Esophagus (tissue), 2 donors: ENCODE data around the gene PLD5. TPM values are rescaled to one million over a fixed set of nuclear protein-coding genes. Genes with fewer than 3 reads are reported as not detected.
"Not testable (repeated sequence)": the region's sequence is repeated elsewhere in the genome, so short reads cannot be mapped to it uniquely, and the experiment has no call there.

Experiments used
- H3K27ac ChIP-seq, 2 donors: one replicate each; pipeline ENCODE4 v1.5.1; 2013; ENCODE audit warnings: low read depth in 2 of 2, mild to moderate bottlenecking in 2 of 2, inconsistent platforms in 1 of 2, low read length in 1 of 2, moderate library complexity in 1 of 2
- H3K27me3 ChIP-seq, 2 donors: one replicate each; pipeline ENCODE4 v1.6.1; 2013; ENCODE audit warnings: low read length in 2 of 2, control low read depth in 1 of 2, mild to moderate bottlenecking in 1 of 2; ENCODE audit not compliant: insufficient read depth in 2 of 2, control insufficient read depth in 1 of 2
- H3K36me3 ChIP-seq, 2 donors: one replicate each; pipeline ENCODE4 v1.6.1; 2013; ENCODE audit warnings: low read length in 1 of 2; ENCODE audit not compliant: control insufficient read depth in 2 of 2, insufficient read depth in 2 of 2
- H3K4me1 ChIP-seq, 2 donors: one replicate each; pipeline ENCODE4 v1.6.1; 2013; ENCODE audit warnings: low read length in 1 of 2; ENCODE audit not compliant: control insufficient read depth in 2 of 2, insufficient read depth in 2 of 2
- H3K4me3 ChIP-seq, 2 donors: one replicate each; pipeline ENCODE4 v1.5.1; 2013; ENCODE audit warnings: low read length in 2 of 2, mild to moderate bottlenecking in 2 of 2, low read depth in 1 of 2, moderate library complexity in 1 of 2
- H3K9me3 ChIP-seq, 2 donors: one replicate each; pipeline ENCODE4 v1.6.1; 2013; ENCODE audit warnings: mild to moderate bottlenecking in 2 of 2, low read depth in 1 of 2, low read length in 1 of 2, moderate library complexity in 1 of 2; ENCODE audit not compliant: control insufficient read depth in 2 of 2, insufficient read depth in 1 of 2
- WGBS, 2 donors: extraction: QIAGEN DNeasy Blood & Tissue Kit; methylation state at CpG; one replicate each; pipeline ENCODE4 v1.1.7; 2013; 5-methylcytosine and 5-hydroxymethylcytosine counted together
- polyA plus RNA-seq, 2 donors: library from polyadenylated mRNA; stranded (reverse); fragments of 200-250 nt; gene quantifications; one replicate each; pipeline ENCODE4 v1.2.3, GENCODE V29; 2013
- donor health status: healthy with polysubstance abuse.
- donor health status: Bipolar disorder and iron deficiency.

The PLD5 gene
- polyA plus RNA-seq, 2 donors = 0.04 to 0.11 TPM

- peaks cover 0 to 3% of the 10 kb centered on the region in 2 donors for H3K27me3 ChIP-seq
- peaks cover 0 to 2% of the 10 kb centered on the region in 2 donors for H3K9me3 ChIP-seq
- H3K4me3 ChIP-seq = no peak overlapping the region
- no peaks in the 10 kb centered on the region for H3K36me3 ChIP-seq
- no peak overlapping the region for H3K27ac ChIP-seq
- WGBS, 2 donors = 47 to 55% methylated on average over 6 of the region's 6 CpGs
- H3K4me1 ChIP-seq = peaks cover 2 to 4% of the 10 kb centered on the region in 2 donors
Observed at GRCh38 chr1:242522304-242522945, 2.1 kb downstream of the PLD5 start.

- H3K9me3 ChIP-seq = no peaks in the 10 kb centered on the region
- no peak overlapping the region for H3K4me3 ChIP-seq
- 40 to 64% methylated on average over 2 of the region's 2 CpGs for WGBS, 2 donors
- no peaks in the 10 kb centered on the region for H3K4me1 ChIP-seq
- H3K27me3 ChIP-seq = no peaks in the 10 kb centered on the region
- no peaks in the 10 kb centered on the region for H3K36me3 ChIP-seq
- H3K27ac ChIP-seq = no peak overlapping the region
Observed at GRCh38 chr1:242515555-242515954, 8.9 kb downstream of the PLD5 start.

- no peak overlapping the region for H3K4me3 ChIP-seq
- H3K27ac ChIP-seq = no peak overlapping the region
- H3K36me3 ChIP-seq = no peaks in the 10 kb centered on the region
- no peaks in the 10 kb centered on the region for H3K9me3 ChIP-seq
- WGBS, 2 donors = 92% methylated on average over 12 of the region's 12 CpGs
- no peaks in the 10 kb centered on the region for H3K27me3 ChIP-seq
- H3K4me1 ChIP-seq = no peaks in the 10 kb centered on the region
Observed at GRCh38 chr1:242506724-242507123, 17.8 kb downstream of the PLD5 start.

GRCh38 chr1:242489545-242489944, 35.0 kb downstream of the PLD5 start:
- H3K36me3 ChIP-seq = no peaks in the 10 kb centered on the region
- H3K4me1 ChIP-seq = no peaks in the 10 kb centered on the region
- H3K4me3 ChIP-seq = no peak overlapping the region
- 45 to 55% methylated on average over 3 of the region's 3 CpGs for WGBS, 2 donors
- H3K9me3 ChIP-seq = no peaks in the 10 kb centered on the region
- H3K27ac ChIP-seq = no peak overlapping the region
- H3K27me3 ChIP-seq = no peaks in the 10 kb centered on the region

- no peaks in the 10 kb centered on the region for H3K36me3 ChIP-seq
- no peak overlapping the region for H3K4me3 ChIP-seq
- WGBS, 2 donors = 47 to 55% methylated on average over 3 of the region's 3 CpGs
- H3K27me3 ChIP-seq = no peaks in the 10 kb centered on the region
- peaks cover 0 to 3% of the 10 kb centered on the region in 2 donors for H3K9me3 ChIP-seq
- no peak overlapping the region for H3K27ac ChIP-seq
- H3K4me1 ChIP-seq = no peaks in the 10 kb centered on the region
Observed at GRCh38 chr1:242477944-242478343, 46.6 kb downstream of the PLD5 start.

GRCh38 chr1:242470774-242471173, 53.7 kb downstream of the PLD5 start:
- WGBS, 2 donors = 82 to 88% methylated on average over 6 of the region's 6 CpGs
- H3K4me3 ChIP-seq = no peak overlapping the region
- no peaks in the 10 kb centered on the region for H3K27me3 ChIP-seq
- no peaks in the 10 kb centered on the region for H3K36me3 ChIP-seq
- H3K27ac ChIP-seq = no peak overlapping the region
- no peaks in the 10 kb centered on the region for H3K4me1 ChIP-seq
- H3K9me3 ChIP-seq = no peaks in the 10 kb centered on the region

GRCh38 chr1:242468784-242469183, 55.7 kb downstream of the PLD5 start:
- Histone ChIP-seq H3K27me3 (no peaks in the 10 kb centered on the region), H3K27ac (no peak overlapping the region), H3K4me3 (no peak overlapping the region), H3K9me3 (no peaks in the 10 kb centered on the region), H3K4me1 (no peaks in the 10 kb centered on the region), H3K36me3 (no peaks in the 10 kb centered on the region)
- WGBS, 2 donors = 39 to 63% methylated on average over 4 of the region's 4 CpGs

GRCh38 chr1:242467556-242468145, 56.8 kb downstream of the PLD5 start:
- WGBS, 2 donors = 14 to 17% methylated on average over 4 of the region's 4 CpGs

GRCh38 chr1:242462867-242463266, 61.6 kb downstream of the PLD5 start:
- WGBS, 2 donors = 88 to 92% methylated on average over 7 of the region's 7 CpGs
- H3K36me3 ChIP-seq = no peaks in the 10 kb centered on the region
- no peak overlapping the region for H3K27ac ChIP-seq
- H3K27me3 ChIP-seq = no peaks in the 10 kb centered on the region
- no peaks in the 10 kb centered on the region for H3K4me1 ChIP-seq
- no peaks in the 10 kb centered on the region for H3K9me3 ChIP-seq
- H3K4me3 ChIP-seq = no peak overlapping the region

More at GRCh38 chr1:242467556-242468145, 56.8 kb downstream of the PLD5 start:
- H3K27me3 ChIP-seq = no peaks in the 10 kb centered on the region
- H3K9me3 ChIP-seq = no peaks in the 10 kb centered on the region
- H3K4me1 ChIP-seq = no peaks in the 10 kb centered on the region
- no peaks in the 10 kb centered on the region for H3K36me3 ChIP-seq
- H3K27ac ChIP-seq = no peak overlapping the region
- H3K4me3 ChIP-seq = no peak overlapping the region

- H3K4me1 ChIP-seq, H3K9me3 ChIP-seq, H3K36me3 ChIP-seq, H3K4me3 ChIP-seq, H3K27me3 ChIP-seq, H3K27ac ChIP-seq: not testable (repeated sequence)
- WGBS, 2 donors = 65 to 73% methylated on average over 5 of the region's 5 CpGs
Observed at GRCh38 chr1:242459740-242460139, 64.8 kb downstream of the PLD5 start.
